GM10248 (cell line): ENCODE data around the gene IQGAP3.
"Not testable (repeated sequence)": the region's sequence is repeated elsewhere in the genome, so short reads cannot be mapped to it uniquely, and the experiment has no call there.

ENCODE experiments used
- CTCF ChIA-PET: fragments of 300-600 bp; sonication (Branson Sonifier 250); formaldehyde crosslinking; extraction: SDS; loops from one replicate; lab custom pipeline; 2021; ENCODE audit warnings: antibody characterized with exemption; lab: Yijun Ruan, JAX
- POLR2A ChIA-PET: fragments of 350-650 bp; sonication (Branson Sonifier 250); formaldehyde crosslinking; extraction: SDS; loops from one replicate; lab custom pipeline; 2020; ENCODE audit warnings: antibody characterized with exemption; lab: Yijun Ruan, JAX
- DNase-seq: peaks from one replicate; pipeline ENCODE4 v3.0.0; 2012; ENCODE audit errors: extremely low spot score
- TF ChIP-seq, protein P1 (sequence below): IDR thresholded peaks from 2 replicates; pipeline ENCODE4 v1.5.1; 2012; ENCODE audit warnings: mild to moderate bottlenecking, low read depth; ENCODE audit errors: extremely low read depth, missing control alignments, control extremely low read depth

IQGAP3 gene

DNA sequence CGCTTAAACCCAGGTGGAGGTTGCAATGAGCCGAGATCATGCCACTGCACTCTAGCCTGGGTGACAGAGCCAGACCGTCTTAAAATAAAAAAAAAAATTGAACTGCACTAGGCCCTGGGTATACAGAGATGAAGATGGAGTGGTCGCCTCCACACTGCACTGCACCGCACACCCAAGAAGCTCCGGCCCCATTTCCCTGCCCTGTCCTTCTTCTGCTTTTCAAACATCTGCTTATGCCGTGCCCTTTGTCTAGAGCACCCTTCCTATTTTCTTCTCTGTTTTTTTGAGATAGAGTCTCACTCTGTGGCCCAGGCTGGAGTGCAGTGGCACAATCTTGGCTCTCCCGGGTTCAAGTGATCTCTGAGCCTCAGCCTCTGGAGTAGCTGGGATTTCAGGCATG lies 17.4 kb downstream of the IQGAP3 start:
- DNase-seq, result no peak
- POLR2A ChIA-PET, result no interaction called here
- CTCF ChIA-PET, result interaction anchor here (0.6 to 1.6 kb wide), 7 partner anchors 10 to 205 kb away, joined by 3 to 5 read pairs (median 3); no protein-coding TSS in a partner anchor
- TF ChIP-seq, protein P1, sequence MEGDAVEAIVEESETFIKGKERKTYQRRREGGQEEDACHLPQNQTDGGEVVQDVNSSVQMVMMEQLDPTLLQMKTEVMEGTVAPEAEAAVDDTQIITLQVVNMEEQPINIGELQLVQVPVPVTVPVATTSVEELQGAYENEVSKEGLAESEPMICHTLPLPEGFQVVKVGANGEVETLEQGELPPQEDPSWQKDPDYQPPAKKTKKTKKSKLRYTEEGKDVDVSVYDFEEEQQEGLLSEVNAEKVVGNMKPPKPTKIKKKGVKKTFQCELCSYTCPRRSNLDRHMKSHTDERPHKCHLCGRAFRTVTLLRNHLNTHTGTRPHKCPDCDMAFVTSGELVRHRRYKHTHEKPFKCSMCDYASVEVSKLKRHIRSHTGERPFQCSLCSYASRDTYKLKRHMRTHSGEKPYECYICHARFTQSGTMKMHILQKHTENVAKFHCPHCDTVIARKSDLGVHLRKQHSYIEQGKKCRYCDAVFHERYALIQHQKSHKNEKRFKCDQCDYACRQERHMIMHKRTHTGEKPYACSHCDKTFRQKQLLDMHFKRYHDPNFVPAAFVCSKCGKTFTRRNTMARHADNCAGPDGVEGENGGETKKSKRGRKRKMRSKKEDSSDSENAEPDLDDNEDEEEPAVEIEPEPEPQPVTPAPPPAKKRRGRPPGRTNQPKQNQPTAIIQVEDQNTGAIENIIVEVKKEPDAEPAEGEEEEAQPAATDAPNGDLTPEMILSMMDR, result no peak

DNA sequence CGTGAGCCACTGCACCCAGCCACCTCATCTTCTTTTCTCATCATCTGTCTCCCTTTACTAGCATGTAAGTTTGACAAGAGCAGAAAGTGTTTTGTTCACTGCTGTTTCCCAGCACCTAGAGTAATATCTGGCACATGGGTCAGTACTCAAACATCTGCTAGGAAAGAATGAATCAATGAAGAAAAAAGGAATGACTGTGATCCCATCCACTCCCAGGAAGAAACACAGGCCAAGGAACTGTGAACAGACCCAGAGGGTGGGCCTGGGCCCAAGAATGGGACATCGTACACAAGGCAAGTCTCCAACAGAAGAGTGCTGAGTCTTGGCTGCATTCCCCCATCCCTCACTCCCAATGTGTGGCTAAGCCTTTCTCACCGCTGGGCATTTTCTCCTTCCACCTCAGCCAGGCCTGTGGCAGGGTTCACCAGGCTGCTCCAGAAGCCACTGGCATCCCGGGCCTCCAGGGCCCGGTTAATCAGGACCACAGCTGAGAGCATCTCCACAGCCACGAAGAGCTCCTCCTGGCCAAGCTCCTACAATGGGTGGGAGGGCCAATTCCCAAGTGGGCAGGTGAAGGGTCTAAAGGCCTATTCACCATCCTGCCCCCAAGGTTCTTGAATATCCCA lies 18.4 kb downstream of the IQGAP3 start:
- TF ChIP-seq, protein P1, result no peak
- POLR2A ChIA-PET, result no interaction called here
- CTCF ChIA-PET, result interaction anchor here (1.4 kb wide), 1 partner anchor 18 kb away, joined by 4 read pairs; no protein-coding TSS in a partner anchor
- DNase-seq, result no peak

DNA sequence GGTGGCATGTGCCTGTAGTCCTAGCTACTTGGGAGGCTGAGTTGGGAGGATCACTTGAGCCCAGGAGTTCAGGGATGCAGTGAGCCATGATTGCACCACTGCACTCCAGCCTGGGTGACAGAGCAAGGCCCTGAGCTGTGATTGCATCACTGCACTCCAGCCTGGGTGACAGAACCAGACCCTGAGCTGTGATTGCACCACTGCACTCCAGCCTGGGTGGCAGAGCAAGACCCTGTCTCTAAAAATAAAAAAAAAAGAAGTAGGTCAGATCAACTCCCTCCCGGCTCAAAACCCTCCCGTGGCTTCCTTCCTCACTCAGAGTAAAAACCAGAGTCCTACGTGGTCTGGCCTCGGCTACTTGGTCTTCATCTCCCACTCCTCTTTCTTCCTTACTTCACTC lies 19.4 kb downstream of the IQGAP3 start:
- not testable (repeated sequence) for DNase-seq
- CTCF ChIA-PET, result interaction anchor here (2.3 kb wide), 1 partner anchor 51 kb away, joined by 6 read pairs; no protein-coding TSS in a partner anchor

DNA sequence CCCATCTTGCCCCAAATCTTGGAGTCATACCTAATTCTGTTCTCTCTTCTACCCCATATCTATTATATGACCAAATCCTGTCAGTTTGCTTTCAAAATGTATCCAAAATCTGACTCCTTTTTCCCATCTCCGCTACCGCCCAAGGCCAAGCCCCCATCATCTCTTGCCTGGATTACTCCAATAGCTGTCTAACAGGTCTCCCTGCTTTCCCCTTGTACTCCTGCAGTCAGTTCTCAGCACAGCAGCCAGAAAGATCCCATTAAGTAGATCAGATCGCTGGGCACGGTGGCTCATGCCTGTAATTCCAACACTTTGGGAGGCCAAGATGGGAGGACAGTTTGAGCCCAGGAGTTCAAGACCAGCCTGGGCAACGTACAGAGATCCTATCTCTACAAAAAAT lies 19.8 kb downstream of the IQGAP3 start:
- ChIA-PET CTCF (interaction anchor here (1.4 to 2.3 kb wide), 2 partner anchors 29 to 51 kb away, joined by 3 to 6 read pairs; no protein-coding TSS in a partner anchor), POLR2A (no interaction called here)
- DNase-seq, result no peak
- TF ChIP-seq, protein P1, result no peak

More for the DNA sequence above, 19.4 kb downstream of the IQGAP3 start:
- POLR2A ChIA-PET, result not testable (repeated sequence)

DNA sequence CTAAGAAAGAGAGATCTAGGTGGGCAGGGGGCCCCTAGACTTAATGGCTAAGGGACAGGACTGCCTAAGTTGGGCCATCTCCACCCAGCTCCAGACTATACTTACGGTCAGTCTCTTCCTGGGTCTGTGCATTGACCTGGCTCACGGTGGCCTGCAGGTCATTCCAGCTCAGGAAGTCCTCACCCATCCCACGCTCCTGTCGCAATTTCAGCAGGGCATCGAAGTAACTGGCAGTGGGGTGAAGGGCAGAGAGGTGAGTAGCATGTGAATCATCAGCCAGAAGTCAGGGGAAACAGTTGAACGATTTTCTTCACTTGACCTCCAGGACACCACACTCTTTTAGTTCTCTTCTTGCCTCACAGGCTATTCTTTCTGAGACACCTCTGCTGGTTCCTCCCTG lies 20.5 kb downstream of the IQGAP3 start:
- ChIA-PET CTCF (interaction anchor here (0.7 to 2.3 kb wide), 5 partner anchors 23 to 106 kb away, joined by 3 to 6 read pairs (median 4); no protein-coding TSS in a partner anchor), POLR2A (no interaction called here)
- no peak for DNase-seq
- TF ChIP-seq, protein P1, result no peak

DNA sequence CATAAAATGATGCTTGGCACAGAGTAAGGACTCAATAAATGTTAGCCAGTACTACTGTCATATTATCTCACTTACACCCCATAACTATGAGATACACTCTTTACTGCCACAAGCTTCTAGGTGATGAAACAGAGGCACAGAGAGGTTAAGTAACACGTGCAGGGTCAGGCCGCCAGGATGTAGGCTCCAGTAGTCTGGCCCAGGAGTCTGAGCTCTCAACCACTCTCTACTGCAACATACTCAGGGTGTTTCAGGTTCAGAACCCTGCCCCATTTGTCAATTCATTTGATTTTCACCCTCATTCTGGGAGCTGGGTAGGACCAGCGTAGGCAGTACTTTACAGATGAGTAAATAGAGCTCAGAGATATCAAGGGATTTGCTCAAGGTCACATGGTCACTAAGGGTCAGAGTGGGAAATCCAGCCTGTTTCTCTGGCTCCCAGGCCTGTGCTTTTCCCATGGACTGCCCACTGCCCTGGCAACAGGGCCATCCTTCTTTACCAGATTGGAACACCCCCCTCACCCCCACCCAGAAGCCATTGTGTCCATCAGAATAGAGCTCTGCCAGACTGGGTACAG lies 21.2 kb downstream of the IQGAP3 start:
- TF ChIP-seq, protein P1, result no peak
- ChIA-PET POLR2A (no interaction called here), CTCF (interaction anchor here (0.7 to 2.3 kb wide), 9 partner anchors 14 to 308 kb away, joined by 3 to 6 read pairs (median 4); partner anchors contain the start of gene CRABP2)
- DNase-seq, result no peak

DNA sequence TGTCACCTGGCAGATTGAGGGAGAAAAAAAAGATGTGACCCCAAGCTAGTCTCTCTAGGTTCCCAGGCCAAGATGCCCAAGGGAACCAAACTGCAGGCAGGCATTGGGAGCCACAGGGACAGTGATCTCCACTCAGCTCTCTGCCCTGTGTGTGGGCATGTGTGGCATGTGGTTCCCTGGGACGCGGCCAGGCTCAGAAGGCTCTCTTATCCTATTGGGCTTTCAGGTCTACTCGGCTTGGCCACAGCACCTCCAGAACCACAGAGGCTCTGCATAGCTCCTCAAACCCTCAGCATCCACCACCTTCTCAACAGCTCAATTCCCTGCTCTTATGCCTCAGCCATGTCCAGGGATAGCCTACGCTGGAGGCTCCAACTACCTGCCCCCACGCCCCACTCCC lies 22.0 kb downstream of the IQGAP3 start:
- ChIA-PET CTCF (interaction anchor here (0.8 to 1.8 kb wide), 7 partner anchors 15 to 309 kb away, joined by 3 to 4 read pairs (median 3); partner anchors contain the start of gene CRABP2), POLR2A (no interaction called here)
- DNase-seq, result no peak
- TF ChIP-seq, protein P1, result no peak
